HUDEP-2 (cell line): ENCODE results near the gene MAP3K8.
A peak's percentile ranks its signal among the peaks of the same experiment; 100 is the strongest.
"Not testable (repeated sequence)": the region's sequence is repeated elsewhere in the genome, so short reads cannot be mapped to it uniquely, and the experiment has no call there.

Experiments used
- DNase-seq, 76 experiments: peaks; one replicate each; lab custom pipeline; 2025; ENCODE audit not compliant: unreplicated experiment in 76 of 76; lab: John Stamatoyannopoulos, UW

Gene MAP3K8

GRCh38 chr10:30422151-30422695 lies 11.8 kb upstream of the MAP3K8 start:
- no peak for DNase-seq

GRCh38 chr10:30422981-30423654 lies 10.9 kb upstream of the MAP3K8 start:
- DNase-seq: no peak

GRCh38 chr10:30423655-30424275 lies 10.2 kb upstream of the MAP3K8 start:
- DNase-seq: not testable (repeated sequence)

- DNase-seq: no peak
Observed at GRCh38 chr10:30425336-30426075, 8.5 kb upstream of the MAP3K8 start.

- DNase-seq: no peak
Observed at GRCh38 chr10:30430544-30431298, 3.3 kb upstream of the MAP3K8 start.

GRCh38 chr10:30431435-30431911 lies 2.5 kb upstream of the MAP3K8 start:
- no peak for DNase-seq

- no peak for DNase-seq
Observed at GRCh38 chr10:30432622-30433305, 1.2 kb upstream of the MAP3K8 start.

- peak in 5 of 76 experiments; percentile 4 to 21 (median 8) for DNase-seq
Observed at GRCh38 chr10:30433306-30433729, 666 bp upstream of the MAP3K8 start.

GRCh38 chr10:30434273-30435072 lies 489 bp downstream of the MAP3K8 start:
- peak in 8 of 76 experiments; percentile 5 to 42 (median 8) for DNase-seq

- peak in 1 of 76 experiments; percentile 6 for DNase-seq
Observed at GRCh38 chr10:30435073-30435422, 1.1 kb downstream of the MAP3K8 start.

- DNase-seq: not testable (repeated sequence)
Observed at GRCh38 chr10:30435499-30436167, 1.6 kb downstream of the MAP3K8 start.

GRCh38 chr10:30436191-30436611 lies 2.2 kb downstream of the MAP3K8 start:
- DNase-seq: peak in 17 of 76 experiments; percentile 3 to 38 (median 24)

GRCh38 chr10:30436671-30437030 lies 2.7 kb downstream of the MAP3K8 start:
- DNase-seq: peak in 2 of 76 experiments; percentile 32 to 51

- DNase-seq: peak in 39 of 76 experiments; percentile 6 to 75 (median 40)
Observed at GRCh38 chr10:30437031-30437841, 3.3 kb downstream of the MAP3K8 start.

- DNase-seq: no peak
Observed at GRCh38 chr10:30438021-30438850, 4.3 kb downstream of the MAP3K8 start.

GRCh38 chr10:30439931-30440330 lies 5.9 kb downstream of the MAP3K8 start:
- DNase-seq: no peak
